ENCODE data around the gene DDX31.
"Not testable (repeated sequence)": the region's sequence is repeated elsewhere in the genome, so short reads cannot be mapped to it uniquely, and the experiment has no call there.

DDX31 gene

DNA sequence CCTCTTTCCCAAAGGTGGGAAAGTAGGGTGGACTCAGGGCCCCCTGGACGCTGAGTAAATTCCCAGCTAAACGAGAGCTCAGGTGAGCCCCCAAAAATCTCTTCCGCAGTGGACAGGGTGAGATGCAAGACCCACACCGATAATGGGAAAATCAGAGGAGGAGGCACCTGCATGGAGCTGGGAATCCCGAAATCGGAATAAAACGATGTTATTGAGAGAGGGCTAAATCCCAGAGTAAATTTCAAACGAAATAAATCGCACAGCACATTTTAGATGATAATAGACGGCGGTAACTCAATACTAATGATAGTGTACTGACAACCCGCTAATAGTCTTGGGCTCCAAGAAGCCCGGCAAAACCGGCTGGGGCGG, 90.4 kb downstream of the DDX31 start:
- no peak for DNase-seq (ENCODE audit: low read depth)

DNA sequence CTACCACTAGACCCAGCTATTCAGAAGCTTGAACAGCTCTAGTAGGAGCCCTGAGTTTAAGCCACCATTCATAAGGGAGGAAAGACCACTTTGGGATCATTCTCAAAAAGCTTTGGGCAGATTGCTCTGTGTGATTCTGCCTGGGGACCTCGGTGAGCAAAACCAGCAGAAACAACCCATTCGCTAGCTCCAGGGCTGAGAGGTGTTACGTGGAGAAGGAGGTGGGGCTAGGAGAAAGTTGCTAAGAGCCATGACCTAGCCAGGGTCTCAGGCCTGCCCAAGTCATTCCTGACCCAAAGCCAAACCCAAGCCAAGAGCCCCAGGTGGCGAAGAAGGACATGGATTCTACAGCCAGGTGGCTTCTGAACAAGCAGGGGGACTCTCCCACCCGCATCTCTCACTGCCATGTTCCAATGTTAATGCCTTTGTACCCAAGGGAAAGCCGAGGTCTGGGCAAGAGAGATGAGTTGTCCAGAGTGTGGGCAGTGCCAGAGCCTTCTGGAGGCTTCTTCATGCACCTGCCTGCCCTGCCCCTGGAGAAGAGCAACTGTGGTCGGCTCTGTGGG, 91.3 kb downstream of the DDX31 start:
- no peak for DNase-seq (ENCODE audit: low read depth)

- no peak for DNase-seq (ENCODE audit: low read depth)
Observed at GRCh38 chr9:132577119-132577518, 92.7 kb downstream of the DDX31 start.

DNA sequence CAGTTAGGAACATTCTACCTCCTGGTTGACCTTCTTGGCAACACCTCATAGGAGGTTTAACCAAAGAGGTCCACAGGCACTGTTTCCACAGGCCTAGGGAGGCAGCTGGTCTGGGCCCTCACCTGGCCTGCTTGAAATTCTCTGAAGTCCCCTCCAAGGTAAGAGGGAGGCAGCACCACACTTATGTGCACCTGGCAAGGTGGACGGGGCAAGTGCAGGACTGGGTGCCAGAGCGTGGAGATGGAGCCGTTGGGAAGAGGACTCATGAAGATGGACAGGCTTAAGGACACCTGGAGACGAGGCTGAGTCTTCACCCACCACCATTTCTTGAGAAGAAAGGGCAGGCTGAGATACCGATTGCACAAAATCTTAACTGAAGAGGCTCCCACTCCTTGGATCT, 94.0 kb downstream of the DDX31 start:
- DNase-seq (ENCODE audit: low read depth): no peak

GRCh38 chr9:132575005-132575609, 94.7 kb downstream of the DDX31 start:
- DNase-seq (ENCODE audit: low read depth): peak; percentile 31

DNA sequence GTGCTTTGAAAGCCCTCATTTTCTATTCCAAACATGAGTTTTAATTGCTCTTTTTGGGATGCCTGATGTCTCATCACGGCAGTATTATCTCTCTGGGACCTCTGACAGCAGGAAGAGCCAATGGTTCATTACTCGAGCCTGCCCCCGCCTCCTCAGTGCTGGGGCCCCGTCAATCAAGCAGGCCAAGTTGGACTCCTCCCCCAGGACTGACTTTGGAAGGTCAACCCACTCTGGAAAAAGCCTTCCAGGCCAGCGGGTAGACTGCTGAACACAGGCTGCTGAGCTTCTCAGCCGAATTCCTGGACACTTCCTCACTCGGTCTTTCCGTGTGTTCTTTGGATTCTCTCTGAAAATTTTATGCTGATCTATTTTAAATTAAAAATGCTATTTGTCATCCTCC, 96.9 kb downstream of the DDX31 start:
- DNase-seq (ENCODE audit: low read depth): peak; percentile 7

GRCh38 chr9:132571806-132572600, 97.8 kb downstream of the DDX31 start:
- no peak for DNase-seq (ENCODE audit: low read depth)

DNA sequence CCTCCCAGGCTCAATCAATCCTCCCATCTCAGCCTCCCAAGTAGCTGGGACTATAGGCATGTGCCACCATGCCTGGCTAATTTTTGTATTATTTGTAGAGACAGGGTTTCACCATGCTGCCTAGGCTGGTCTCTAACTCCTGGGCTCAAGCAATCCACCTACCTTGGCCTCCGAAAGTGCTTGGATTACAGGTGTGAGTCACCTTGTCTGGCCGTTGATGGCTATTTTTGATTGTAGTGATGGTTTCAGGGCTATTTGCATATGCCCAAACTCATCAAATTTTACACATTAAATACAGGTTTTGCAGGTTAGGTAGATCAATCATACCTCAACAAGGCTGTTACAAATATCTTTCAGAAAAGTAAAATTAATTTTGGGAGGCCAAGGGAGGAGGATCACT, 101.0 kb downstream of the DDX31 start:
- not testable (repeated sequence) for DNase-seq (ENCODE audit: low read depth)

- DNase-seq (ENCODE audit: low read depth): no peak
Observed at GRCh38 chr9:132564526-132564925, 105.3 kb downstream of the DDX31 start.

- DNase-seq (ENCODE audit: low read depth): no peak
Observed at GRCh38 chr9:132562306-132562573, 107.5 kb downstream of the DDX31 start.

- no peak for DNase-seq (ENCODE audit: low read depth)
Observed at GRCh38 chr9:132560616-132561202, 109.1 kb downstream of the DDX31 start.

- DNase-seq (ENCODE audit: low read depth): no peak
Observed at GRCh38 chr9:132559711-132560110, 110.1 kb downstream of the DDX31 start.

- DNase-seq (ENCODE audit: low read depth): no peak
Observed at GRCh38 chr9:132557159-132557558, 112.6 kb downstream of the DDX31 start.

DNA sequence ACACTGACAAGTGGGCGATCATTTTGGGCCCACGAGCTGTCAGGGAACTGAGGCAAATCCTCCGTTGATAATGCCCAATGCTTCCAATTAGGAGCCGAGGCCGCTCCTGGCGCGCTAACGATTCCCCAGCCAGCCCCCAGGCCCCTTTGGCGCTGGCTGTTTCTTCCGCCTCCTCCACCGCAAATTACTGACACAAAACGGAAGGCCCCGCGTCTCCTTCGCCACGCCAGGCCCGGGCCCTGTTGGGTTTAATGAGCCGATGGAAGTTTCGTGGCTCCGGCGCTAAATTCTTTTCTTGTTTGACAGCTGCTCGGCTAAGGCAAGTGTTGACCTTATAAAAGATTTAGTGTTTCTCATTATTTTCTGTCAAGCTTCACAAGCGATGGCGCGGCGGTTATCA, 113.1 kb downstream of the DDX31 start:
- DNase-seq (ENCODE audit: low read depth): no peak

DNA sequence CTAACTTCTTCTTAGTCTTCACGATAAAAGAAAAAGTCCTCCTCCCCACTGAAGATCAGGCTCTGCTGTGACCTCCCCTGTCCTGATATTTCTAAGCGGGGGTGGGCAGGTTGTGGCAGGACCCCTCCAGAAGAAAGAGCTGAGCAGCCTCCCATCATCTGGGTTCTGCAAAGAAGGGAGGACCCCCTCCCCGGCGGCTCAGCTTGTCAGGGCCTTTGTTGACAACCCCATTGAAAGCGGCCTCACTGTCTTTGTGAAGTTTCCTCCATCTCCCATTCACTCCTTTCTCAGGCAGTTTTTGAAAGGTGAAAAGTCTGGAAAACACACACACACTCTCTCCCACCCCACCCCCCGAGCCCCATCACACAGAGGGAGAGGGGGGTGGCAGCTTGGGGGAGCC, 113.5 kb downstream of the DDX31 start:
- no peak for DNase-seq (ENCODE audit: low read depth)

- DNase-seq (ENCODE audit: low read depth): no peak
Observed at GRCh38 chr9:132555528-132555927, 114.3 kb downstream of the DDX31 start.

DNA sequence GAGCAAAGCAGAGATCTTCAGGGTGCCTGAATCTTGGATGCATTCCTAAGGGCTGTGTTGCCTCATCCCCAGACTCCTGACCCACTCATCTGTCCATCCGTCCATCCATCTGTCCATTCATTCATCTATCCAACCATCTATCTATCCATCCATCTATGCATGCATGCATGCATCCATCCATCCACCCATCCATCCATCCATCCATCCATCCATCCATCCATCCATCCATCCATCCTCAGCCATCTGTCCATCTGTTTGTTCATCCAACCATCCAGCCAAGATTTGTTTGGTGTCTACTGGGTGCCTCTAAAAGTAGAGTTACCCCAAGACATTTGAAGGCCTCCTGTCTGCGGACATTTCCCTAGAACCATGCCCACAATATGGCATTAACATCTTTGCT, 115.0 kb downstream of the DDX31 start:
- DNase-seq (ENCODE audit: low read depth): no peak

DNA sequence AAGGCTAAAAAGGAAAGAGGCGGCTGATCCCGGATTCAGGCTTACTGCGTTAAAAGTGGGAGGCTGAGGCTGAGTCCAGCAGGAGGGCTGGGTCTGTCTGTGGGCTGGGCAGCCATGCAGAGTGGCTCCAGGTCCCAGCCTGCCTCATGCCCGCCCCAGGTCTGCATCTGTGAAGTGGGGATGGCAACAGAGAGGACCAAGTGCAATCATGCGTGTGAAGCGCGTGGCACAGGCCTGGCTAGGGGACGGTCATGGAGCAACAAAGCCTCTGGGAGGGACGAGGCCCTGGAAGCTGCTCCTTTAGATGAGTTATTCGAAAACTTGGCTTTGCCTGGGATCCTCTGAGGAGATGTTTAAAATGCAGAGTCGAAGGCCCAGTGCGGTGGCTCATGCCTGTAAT, 117.7 kb downstream of the DDX31 start:
- DNase-seq (ENCODE audit: low read depth): no peak

- DNase-seq (ENCODE audit: low read depth): no peak
Observed at GRCh38 chr9:132551556-132551955, 118.2 kb downstream of the DDX31 start.

DNA sequence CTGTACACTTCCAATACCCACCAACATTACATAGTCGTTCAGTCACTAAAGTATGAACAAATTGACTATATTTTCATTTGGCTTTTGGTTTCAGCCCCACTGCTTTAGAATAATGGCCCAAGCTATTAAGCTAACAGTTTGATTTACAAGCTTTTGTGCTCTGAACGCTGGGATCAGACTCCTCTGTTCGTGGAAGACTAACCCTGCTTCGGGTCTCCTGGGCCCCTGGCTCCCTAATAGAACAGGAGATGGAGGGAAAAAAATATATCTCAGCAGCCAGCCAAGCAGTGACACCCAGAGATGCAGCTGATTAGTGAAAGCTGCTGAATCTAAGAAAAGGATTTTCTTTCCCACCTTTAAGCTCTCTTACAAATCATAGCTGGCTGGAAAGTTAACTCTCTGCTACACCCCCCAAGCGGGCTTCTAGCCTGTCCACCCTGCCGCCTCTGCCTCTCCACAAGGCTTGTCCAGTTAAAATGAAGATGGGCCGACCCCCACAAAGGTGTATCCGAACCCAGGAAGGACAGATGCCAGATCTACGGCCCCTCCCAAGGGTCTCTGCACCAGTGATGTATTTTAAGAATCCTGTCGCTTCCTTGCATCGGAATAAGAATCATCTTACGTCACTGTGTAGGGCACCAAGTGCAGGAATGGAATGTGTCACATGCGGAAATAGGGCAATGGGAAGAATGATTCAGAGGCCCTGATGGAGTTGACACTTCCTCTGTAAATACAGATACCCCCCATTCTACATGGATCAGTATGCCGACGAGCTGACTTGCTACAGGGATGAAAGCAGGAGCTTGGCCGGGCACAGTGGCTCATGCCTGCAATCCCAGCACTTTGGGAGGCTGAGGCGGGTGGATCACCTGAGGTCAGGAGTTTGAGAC, 120.8 kb downstream of the DDX31 start:
- no peak for DNase-seq (ENCODE audit: low read depth)

DNA sequence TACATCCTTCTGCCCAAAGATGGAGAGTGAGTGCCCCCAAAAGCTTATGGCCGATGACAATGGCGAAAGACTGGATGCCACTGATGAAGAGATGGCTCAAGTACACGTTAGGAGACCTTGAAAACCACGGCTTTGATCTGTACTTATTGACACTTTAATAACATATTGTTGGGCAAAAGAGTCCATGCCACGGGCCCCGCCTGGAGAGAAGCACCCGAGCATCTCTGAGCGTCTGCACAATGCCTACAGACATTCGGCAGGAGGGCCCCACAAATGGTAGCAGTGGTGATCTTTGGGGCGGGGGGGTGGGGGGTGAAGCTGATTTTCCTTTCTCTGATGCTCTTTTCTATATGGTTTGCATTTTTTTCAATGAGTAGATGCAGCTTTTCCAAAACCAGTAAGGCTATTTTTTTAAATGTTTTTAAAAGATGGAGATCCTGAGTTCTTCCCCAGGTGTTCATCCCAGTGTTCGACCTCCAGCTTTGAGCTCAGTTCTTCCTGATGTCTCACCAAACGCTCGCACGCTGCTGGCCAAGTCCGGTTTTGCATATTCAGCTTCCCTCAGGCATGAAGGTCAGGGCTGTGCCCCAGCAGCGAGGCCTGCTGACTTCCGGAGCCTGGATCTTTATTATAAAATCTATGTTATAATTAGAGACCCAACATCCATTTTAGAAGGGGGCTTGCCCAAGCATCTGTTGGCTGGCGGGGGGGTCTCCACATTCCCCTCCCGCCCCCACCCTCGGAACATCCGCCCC, 121.6 kb downstream of the DDX31 start:
- DNase-seq (ENCODE audit: low read depth): no peak

- no peak for DNase-seq (ENCODE audit: low read depth)
Observed at GRCh38 chr9:132547436-132547835, 122.3 kb downstream of the DDX31 start.
